GM21381 (cell line): ENCODE data around the gene HLX.
A peak's percentile ranks its signal among the peaks of the same experiment; 100 is the strongest.

Experiments used
- ATAC-seq: cut with Tn5 transposase; IDR thresholded peaks from one replicate; pipeline ENCODE4 v1.9.1; 2021; ENCODE audit warnings: mild to moderate bottlenecking, moderate library complexity; ENCODE audit not compliant: unreplicated experiment

Gene HLX, protein sequence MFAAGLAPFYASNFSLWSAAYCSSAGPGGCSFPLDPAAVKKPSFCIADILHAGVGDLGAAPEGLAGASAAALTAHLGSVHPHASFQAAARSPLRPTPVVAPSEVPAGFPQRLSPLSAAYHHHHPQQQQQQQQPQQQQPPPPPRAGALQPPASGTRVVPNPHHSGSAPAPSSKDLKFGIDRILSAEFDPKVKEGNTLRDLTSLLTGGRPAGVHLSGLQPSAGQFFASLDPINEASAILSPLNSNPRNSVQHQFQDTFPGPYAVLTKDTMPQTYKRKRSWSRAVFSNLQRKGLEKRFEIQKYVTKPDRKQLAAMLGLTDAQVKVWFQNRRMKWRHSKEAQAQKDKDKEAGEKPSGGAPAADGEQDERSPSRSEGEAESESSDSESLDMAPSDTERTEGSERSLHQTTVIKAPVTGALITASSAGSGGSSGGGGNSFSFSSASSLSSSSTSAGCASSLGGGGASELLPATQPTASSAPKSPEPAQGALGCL

DNA sequence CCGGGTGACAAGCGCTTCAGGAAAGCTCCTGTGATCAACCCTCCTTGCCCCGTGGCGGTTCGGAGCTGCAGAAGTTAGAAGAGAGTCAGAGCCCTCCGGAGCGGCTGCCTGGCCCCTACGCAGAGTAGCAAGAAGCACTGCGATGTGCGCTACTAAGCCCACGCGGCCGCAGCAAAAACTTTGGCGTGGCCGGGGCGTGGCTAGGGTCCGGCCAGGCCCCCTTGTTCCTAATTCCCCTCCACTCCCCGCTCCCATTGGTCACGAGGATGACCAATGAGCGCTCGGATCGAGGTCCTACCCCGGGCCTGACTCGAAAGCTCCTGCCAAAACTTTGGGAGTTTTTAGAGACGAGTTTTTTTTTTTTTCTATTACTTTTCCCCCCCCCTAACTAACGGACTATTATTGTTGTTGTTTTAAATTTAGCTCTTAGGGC, at the start of gene HLX:
TSS of gene HLX (plus strand) at position 368 of the 433 bp plus-strand sequence. CDS start 415 bp downstream, outside the sequence.
- ATAC-seq, result peak; percentile 53

DNA sequence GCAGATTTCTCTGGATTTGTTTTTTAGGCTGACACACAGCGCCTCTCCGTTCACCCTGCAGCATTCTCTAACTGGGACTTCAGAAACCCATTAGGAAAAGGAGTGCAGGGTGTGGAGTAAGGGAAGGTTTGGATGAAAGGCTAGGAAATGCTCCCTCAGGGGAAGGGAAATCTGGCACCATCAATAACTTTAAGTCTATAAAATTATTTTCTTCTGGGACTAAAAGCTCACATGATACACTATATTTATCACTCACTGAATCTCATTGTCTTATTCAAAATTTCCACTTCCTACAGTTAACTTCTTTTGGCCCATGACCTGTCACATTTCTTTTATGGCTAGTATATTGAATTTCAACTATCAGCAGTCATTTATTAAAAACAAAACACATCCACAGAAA, 45.8 kb upstream of the HLX start:
- no peak for ATAC-seq

DNA sequence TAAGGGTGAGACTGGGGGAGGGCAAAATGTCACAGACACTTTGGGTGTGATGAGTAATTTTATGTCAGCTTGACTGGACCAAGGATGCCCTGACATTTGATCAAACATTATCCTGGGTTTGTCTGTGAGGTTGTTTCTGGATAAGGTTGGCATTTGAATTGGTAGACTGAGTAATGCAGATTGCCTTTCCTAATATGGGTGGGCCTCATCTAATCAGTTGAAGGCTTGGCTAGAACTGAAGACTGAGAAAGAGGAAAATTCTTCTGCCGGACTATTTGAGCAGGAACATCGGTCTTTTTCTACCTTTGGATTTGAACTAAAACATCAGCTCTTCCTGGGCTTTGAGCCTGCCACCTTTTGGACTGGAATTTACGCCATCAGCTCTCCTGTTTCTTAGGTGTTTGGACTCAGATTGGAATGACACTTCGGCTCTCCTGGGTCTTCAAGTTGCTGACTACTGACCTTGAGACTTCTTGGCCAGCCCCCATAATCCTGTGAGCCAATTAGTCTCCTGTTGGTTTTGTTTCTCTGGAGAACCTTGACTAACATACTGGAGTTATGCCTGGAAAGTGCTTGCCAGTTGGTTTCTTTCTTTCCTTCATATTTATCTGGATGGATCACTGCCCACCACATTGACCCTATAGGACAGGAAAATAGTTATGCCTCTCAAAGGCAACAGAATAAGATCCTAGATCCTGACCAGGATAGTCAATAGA, 44.9 kb upstream of the HLX start:
- no peak for ATAC-seq

DNA sequence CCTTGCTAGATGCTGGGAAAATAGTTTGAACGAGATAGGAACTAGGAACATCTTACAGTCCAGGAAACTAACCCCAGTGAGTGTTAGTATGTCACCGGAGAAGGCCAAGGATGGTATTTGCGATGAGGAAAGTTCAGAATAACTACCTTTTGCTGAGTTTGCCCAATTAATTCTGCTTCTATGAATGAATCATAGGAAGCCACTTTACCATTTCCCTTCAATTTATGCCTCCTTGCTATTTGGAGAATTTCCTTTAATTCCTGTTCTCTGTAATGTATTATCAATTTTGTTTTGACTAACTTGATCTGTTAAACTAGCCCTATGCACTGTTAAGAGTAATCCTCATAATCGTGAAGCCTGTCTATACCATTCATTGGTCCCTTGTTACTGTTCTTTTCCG, 40.7 kb upstream of the HLX start:
- ATAC-seq, result no peak

DNA sequence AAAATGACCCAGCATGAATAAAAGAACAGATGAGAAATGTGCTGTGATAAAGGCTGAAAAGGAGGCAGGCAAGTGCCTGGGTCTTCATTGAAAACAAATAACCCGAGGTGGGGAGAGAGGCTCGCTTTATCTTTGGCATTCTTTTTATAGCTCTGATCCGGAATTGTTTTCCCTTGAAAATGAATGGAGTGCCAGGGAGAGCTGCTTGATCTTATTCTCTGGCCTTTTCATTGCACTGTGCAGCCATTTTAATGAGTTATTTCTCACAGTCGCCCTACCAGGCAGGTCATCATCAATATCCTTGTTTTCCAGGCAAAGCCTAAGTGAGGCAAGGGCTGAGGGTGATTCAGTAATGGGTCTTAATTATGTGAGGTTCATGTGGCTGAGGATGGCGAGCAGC, 39.8 kb upstream of the HLX start:
- ATAC-seq, result no peak

DNA sequence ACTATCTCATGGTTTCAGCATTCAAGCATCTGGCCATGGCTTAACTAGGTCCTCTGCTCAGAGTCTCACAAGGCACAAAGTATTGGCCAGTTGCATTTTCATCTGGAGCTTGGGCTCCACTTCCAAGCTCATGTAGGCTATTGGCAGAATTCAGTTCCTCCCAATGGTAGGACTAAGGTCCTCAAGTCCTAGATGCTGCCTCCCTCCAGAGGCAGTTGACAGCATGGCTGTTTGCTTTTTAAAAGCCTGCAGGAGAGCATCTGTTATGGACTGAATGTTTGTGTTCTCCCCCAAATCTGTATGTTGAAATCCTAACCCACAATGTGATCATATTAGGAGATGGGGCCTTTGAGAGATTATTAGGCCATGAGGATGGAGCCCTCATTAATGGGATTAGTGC, 38.0 kb upstream of the HLX start:
- ATAC-seq, result no peak

DNA sequence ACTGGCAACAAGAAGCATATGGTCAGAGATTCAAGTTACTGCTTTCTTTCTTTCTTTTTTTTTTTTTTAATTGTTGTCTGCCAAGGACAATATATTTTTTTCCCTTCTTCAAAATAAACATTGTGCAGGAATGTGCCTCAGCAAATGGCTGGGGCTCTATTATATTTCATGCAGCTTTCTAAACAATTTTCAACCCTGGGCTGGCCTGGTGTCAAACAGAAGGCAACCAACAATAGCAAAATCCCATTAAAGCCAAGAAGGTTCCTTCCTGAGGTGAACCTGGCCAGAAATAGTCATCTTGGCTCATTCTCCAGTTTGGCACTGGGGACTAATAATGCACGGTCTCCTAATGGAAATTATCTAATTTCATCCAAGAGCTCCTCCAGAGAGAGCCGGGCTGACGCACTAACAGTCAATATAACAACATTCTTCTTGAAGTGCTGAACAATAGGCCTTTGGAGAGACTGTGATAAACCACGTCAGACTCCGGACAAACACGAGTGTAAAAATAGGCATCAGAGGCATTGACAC, 35.7 kb upstream of the HLX start:
- ATAC-seq, result no peak

DNA sequence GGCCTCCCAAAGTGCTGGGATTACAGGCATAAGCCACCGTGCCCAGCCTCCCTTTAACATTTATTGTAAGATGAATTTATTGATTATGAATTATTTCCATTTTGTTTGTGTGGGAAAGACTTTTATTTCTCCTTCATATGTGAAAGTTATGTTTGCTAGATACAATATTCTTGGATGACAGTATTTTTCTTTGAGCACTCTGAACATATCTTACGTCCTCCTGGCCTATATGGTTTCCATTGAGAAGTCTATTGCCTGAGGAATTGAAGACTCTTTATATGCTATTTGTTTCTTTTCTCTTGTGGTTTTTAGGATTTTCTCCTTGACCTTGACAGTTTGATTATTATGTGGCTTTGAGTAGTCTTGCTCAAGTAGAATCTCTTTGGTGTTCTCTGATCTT, 26.8 kb upstream of the HLX start:
- no peak for ATAC-seq

DNA sequence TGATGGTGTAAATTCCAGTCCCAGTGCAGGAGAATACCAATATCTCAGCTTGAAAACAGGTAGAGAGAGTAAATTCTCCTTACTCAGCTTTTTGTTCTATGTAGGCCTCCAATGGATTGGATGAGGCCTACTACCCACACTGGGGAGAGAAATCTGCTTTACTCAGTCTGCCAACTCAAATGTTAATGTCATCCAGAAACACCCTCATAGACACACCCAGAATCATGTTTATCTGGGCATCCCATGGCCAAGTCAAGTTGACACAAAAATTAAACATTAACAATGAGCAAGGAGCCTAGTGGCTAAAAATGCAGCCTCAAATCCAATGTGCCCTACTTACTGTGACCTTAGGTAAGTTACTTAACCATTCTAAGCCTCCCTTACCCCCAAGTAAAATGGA, 6.9 kb upstream of the HLX start:
- ATAC-seq, result no peak

DNA sequence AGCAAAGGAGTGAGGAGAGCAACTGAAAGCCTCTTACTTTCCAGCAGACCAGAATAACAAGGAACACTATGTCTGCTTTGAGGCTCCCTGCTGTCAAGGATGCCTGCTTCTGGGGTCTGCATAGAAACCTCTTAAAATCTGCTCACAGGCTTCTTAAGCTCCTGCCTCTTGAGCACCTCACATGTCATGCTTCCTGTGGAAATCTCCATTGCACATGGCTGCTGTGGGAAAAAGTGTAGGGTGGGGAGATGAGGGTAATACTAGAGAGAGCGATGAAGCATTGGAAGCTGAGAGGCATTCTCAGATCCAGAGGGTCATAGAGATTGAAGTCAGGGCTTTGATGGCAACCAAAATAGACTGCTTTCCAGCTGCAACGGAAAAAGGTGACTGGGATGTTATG, 6.2 kb upstream of the HLX start:
- no peak for ATAC-seq

DNA sequence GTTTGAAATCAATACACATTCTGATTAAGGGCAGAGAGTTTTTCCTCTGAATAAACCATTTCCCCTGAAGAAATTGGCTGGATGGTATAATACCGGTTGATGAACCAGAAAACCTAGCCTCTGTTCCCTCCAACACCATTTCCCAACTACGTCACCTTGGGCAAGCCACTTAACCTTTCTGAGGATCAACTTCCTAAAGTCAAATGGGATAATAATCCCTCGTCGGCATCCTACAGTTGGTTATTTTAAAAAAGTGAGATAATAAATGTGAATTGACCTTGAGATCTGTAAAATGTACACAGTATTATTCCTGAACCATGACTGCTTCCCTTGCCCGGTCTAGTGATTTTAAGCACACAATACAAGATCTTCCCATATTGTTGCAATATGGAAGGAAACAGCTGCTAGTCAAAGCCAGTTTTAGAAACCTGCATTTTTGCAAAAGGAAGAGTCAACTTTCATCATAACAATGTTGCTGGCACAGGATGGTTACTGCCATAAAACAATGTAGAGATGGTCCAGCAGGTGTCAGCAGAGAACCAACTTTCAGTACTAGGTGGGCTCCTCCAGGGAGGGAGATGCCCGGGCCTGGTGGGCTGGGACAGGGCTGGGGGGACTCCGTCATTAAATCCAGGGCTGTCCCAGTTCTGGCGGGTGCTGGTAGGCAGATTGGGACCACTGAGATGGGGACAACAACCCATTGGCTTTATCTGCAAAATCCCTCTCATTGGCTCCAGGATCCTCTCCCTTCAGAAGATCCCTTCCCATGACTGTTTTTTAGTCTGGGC, 5.2 kb upstream of the HLX start:
- no peak for ATAC-seq

DNA sequence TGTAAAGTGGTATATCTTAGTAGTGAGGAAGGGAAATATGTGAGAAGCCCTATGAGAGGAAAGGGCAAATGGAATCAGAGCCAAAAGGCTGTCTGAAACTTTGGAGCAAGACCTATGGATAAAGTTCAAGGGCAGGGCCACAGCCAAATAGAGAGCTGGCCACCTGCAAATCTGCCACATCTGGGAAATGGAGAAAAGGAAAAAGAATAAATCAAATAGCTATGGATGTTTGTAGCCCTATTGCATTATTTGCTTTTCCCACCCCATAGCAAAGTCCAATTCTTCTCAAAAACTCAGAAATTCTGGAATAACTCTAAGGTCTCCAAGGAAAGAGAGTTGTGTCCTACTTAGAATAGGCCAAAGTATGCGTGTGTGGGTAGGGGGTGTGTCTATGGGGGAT, 4.0 kb upstream of the HLX start:
- ATAC-seq, result no peak

DNA sequence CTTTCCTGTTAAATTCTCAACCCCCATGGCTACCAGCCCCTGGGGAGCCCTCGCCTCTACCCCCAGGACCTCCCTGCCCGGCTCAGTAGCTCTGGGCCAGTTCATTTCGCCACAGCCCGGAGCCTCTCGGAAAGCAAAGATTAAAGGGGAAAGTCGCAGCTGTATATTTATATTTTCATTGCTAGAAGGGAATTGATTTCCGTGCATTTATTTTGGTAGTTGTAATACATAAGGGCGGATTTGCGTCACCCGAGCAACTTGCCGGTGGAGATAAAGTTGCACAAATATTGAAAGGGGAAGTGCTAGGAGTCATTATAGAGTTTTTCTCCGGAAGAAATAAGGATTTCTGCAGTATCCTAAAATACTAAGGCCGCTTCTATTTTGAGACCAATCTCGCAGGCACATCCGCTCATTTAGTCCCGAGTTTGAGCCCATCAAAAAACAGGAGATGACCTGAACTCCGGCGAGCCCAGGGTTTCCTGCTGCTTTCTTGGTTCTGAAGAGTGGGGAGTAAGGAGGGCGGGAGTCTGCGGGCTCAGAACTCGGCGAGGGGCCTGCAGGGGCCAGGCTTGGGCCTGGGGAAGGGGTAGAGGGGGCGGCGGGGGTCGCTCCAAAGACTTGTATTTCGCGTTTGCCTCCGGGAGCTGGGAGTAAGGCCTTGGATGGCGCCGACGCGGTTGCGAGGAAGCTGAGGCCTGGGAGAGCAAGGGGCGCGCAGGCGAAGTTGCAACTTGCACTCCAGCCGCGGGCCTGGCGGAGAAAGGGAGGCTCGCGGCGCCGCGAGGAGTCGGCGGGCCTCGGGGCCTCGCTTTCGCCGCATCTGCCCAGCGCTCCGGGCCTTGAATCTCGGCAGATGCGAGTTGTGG, 2.5 kb upstream of the HLX start:
- no peak for ATAC-seq

DNA sequence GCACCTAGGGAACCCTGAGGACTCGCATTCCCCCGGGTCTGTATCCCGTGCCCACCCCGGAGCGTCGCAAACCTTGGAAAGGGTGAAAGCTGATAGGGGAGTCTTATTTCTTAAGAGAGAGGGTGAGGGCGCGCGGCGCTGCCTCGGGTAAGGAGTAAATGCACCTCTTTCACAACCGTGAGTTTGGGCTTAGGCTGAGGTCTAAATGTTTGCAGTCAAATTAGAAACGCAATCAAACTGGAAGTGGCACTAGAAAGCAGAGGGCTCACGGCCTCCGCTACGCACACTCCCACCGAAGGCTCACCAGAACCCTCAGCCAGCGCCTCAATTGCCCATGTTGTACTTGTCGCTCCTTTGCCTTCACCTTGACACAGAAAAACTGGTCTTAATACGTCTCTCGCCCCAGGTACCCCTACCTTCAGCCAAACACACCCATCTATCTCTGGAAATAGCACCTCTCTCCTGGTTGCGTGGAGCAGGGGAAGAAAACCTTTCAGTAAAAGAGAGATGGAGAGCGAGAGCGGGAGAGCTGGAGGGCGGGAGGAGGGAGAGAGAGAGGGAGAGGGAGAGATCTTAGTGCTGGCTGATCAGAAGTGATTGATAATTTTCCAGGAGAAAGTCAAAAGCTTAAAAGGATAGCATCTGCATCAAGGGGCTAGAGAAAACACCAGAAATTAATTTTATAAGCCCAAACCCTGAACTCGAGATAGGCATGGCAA, 1.7 kb upstream of the HLX start:
- ATAC-seq, result no peak

DNA sequence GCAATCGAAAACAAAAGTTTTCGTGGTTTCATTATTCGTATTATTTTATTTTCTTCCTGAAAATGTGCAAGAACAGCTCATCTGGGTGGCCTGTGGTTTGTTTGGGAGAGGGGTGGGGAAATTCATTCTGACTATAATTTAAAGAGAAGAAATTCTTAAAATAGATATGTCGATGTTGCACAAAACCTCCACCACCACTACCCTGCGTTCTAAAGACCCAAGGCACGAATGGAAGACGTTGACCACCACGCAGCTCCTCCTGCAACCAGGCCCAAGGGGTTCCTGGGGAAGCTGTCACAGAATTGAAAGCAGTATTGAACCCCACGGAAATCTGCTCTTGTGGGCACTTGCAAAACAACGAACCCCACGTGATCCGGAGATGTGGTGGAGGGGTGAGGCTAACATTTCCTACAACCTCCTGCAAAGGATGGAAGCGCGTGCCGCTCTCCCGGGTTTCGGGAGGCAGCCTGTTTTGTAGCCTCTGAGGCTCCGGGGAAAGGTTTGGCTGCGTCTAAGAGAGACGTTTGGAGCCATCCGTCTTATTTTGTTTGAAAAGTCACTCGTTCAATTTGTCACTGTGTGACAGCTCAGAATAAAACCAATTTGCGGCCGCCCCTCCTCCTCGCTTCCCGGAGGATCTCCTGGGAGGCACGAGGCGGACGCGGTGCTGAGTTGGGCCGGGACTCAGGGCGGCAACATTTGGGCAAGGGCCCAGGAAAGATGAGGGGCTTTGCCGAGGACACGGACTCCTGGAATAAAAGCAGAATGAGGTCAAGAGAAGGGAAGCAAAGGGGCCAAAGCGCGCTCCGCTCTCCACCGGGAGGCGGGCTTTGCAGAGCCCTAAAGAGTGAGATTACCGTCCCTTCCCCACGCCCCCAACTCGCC, 810 bp upstream of the HLX start:
- ATAC-seq, result peak; percentile 12

DNA sequence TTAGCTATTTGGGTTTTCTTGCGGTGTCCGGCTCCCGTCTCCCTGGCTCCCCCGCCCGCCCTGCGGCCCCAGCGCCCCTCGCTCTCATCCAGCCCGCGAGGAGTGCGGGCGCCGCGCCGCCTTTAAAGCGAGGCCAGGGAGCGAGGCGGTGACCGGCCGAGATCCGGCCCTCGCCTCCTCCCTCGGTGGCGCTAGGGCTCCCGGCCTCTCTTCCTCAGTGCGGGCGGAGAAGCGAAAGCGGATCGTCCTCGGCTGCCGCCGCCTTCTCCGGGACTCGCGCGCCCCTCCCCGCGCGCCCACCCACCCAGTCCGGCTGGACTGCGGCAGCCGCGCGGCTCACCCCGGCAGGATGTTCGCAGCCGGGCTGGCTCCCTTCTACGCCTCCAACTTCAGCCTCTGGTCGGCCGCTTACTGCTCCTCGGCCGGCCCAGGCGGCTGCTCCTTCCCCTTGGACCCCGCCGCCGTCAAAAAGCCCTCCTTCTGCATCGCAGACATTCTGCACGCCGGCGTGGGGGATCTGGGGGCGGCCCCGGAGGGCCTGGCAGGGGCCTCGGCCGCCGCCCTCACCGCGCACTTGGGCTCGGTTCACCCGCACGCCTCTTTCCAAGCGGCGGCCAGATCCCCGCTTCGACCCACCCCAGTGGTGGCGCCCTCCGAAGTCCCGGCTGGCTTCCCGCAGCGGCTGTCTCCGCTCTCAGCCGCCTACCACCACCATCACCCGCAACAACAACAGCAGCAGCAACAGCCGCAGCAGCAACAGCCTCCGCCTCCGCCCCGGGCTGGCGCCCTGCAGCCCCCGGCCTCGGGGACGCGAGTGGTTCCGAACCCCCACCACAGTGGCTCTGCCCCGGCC, 492 bp downstream of the HLX start:
- ATAC-seq, result peak; percentile 41

DNA sequence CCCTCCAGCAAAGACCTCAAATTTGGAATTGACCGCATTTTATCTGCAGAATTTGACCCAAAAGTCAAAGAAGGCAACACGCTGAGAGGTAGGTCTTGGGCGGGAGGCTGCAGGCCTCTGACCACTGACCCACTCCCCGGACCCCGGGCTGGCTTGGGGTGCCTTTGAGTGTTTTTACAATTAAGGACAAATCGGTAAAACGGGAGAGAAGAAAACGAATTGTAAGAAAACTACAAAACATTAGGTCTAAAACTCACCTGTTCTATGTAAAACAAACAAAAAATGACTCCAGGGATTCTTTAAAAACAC, 1.1 kb downstream of the HLX start:
- no peak for ATAC-seq
